ENCODE data around the gene RHOT1. TPM values are rescaled to one million over a fixed set of nuclear protein-coding genes. Genes with fewer than 3 reads are reported as not detected.
"Not testable (repeated sequence)": the region's sequence is repeated elsewhere in the genome, so short reads cannot be mapped to it uniquely, and the experiment has no call there.

Gene RHOT1
- total RNA-seq, 1 donor from 2014 or later = 26.2 TPM

DNA sequence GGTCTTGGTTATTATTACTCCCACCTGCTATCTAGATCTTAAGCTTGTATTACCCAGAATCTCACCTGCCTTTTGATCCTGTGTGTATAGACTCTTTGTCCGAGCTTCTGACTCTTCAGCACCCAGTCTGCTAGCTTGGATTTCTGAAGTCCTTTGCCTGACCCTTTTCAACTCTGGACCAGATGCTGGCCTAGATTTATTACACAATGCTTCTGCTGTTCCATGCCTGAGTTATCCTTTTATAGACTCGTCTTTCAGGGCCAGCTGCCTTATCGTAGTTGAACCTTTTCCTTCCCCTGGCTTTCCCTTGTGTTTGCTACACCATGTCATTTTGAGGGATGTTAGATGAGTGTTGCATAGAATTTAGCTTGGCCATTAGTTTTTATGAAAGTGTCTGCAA, 32.6 kb downstream of the RHOT1 start:
- peaks cover 32% of the 10 kb centered on the region for H3K36me3 Mint-ChIP-seq

DNA sequence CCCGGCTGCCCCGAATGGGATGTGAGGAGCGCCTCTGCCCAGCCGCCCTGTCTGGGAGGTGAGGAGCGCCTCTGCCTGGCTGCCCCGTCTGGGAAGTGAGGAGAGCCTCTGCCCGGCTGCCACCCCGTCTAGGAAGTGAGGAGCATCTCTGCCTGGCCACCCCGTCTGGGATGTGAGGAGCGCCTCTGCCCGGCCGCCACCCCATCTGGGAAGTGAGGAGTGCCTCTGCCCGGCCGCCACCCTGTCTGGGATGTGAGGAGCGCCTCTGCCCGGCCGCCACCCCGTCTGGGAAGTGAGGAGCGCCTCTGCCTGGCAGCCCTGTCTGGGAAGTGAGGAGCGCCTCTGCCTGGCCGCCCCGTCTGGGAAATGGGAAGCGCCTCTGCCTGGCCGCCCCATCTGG, 36.4 kb downstream of the RHOT1 start:
- not testable (repeated sequence) for DNase-seq (ENCODE audit: extremely low spot score, unreplicated experiment); H3K4me3 Mint-ChIP-seq; H3K4me1 Mint-ChIP-seq (ENCODE audit: unreplicated experiment); H3K27me3 Mint-ChIP-seq; H3K9me3 Mint-ChIP-seq; H3K27ac Mint-ChIP-seq
- peaks cover 45% of the 10 kb centered on the region for H3K36me3 Mint-ChIP-seq

More for the DNA sequence above, 32.6 kb downstream of the RHOT1 start:
- no peak overlapping the region for H3K4me3 Mint-ChIP-seq
- H3K4me1 Mint-ChIP-seq (ENCODE audit: unreplicated experiment) = no peaks in the 10 kb centered on the region
- no peaks in the 10 kb centered on the region for H3K27me3 Mint-ChIP-seq
- DNase-seq (ENCODE audit: extremely low spot score, unreplicated experiment) = no peak
- peaks cover 6% of the 10 kb centered on the region for H3K9me3 Mint-ChIP-seq
- TF ChIP-seq, protein P1, sequence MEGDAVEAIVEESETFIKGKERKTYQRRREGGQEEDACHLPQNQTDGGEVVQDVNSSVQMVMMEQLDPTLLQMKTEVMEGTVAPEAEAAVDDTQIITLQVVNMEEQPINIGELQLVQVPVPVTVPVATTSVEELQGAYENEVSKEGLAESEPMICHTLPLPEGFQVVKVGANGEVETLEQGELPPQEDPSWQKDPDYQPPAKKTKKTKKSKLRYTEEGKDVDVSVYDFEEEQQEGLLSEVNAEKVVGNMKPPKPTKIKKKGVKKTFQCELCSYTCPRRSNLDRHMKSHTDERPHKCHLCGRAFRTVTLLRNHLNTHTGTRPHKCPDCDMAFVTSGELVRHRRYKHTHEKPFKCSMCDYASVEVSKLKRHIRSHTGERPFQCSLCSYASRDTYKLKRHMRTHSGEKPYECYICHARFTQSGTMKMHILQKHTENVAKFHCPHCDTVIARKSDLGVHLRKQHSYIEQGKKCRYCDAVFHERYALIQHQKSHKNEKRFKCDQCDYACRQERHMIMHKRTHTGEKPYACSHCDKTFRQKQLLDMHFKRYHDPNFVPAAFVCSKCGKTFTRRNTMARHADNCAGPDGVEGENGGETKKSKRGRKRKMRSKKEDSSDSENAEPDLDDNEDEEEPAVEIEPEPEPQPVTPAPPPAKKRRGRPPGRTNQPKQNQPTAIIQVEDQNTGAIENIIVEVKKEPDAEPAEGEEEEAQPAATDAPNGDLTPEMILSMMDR (conservative IDR thresholded peaks at IDR 0.05) = no peak
- H3K27ac Mint-ChIP-seq = no peak overlapping the region

DNA sequence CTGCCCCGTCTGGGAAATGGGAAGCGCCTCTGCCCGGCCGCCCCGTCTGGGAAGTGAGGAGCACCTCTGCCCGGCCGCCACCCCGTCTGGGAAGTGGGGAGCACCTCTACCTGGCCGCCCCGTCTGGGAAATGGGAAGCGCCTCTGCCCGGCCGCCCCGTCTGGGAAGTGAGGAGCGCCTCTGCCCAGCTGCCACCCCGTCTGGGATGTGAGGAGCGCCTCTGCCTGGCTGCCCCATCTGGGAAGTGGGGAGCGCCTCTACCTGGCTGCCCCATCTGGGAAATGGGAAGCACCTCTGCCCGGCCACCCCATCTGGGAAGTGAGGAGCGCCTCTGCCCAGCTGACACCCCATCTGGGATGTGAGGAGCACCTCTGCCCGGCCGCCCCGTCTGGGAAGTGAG, 36.8 kb downstream of the RHOT1 start:
- not testable (repeated sequence) for H3K27me3 Mint-ChIP-seq; H3K27ac Mint-ChIP-seq; DNase-seq (ENCODE audit: extremely low spot score, unreplicated experiment); H3K4me1 Mint-ChIP-seq (ENCODE audit: unreplicated experiment); H3K9me3 Mint-ChIP-seq; H3K4me3 Mint-ChIP-seq
- peaks cover 47% of the 10 kb centered on the region for H3K36me3 Mint-ChIP-seq

DNA sequence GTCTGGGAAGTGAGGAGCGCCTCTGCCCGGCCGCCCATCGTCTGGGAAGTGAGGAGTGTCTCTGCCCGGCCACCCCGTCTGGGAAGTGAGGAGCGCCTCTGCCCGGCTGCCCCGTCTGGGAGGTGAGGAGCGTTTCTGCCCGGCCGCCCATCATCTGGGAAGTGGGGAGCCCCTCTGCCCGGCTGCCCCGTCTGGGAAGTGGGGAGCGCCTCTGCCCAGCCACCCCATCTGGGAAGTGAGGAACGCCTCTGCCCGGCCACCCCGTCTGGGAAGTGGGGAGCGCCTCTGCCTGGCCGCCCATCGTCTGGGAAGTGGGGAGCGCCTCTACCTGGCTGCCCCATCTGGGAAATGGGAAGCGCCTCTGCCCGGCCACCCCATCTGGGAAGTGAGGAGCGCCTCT, 37.2 kb downstream of the RHOT1 start:
- not testable (repeated sequence) for H3K27ac Mint-ChIP-seq; H3K27me3 Mint-ChIP-seq; H3K4me1 Mint-ChIP-seq (ENCODE audit: unreplicated experiment); DNase-seq (ENCODE audit: extremely low spot score, unreplicated experiment); H3K4me3 Mint-ChIP-seq; H3K9me3 Mint-ChIP-seq
- peaks cover 48% of the 10 kb centered on the region for H3K36me3 Mint-ChIP-seq

DNA sequence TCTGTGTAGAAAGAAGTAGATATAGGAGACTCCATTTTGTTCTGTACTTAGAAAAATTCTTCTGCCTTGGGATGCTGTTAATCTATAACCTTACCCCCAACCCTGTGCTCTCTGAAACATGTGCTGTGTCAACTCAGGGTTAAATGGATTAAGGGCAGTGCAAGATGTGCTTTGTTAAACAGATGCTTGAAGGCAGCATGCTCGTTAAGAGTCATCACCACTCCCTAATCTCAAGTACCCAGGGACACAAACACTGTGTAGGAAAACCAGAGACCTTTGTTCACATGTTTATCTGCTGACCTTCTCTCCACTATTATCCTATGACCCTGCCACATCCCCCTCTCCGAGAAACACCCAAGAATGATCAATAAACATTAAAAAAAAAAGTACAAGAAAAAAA, 38.0 kb downstream of the RHOT1 start:
- not testable (repeated sequence) for H3K27ac Mint-ChIP-seq; H3K4me3 Mint-ChIP-seq; H3K27me3 Mint-ChIP-seq; DNase-seq (ENCODE audit: extremely low spot score, unreplicated experiment); H3K4me1 Mint-ChIP-seq (ENCODE audit: unreplicated experiment); H3K9me3 Mint-ChIP-seq
- H3K36me3 Mint-ChIP-seq = peaks cover 42% of the 10 kb centered on the region

DNA sequence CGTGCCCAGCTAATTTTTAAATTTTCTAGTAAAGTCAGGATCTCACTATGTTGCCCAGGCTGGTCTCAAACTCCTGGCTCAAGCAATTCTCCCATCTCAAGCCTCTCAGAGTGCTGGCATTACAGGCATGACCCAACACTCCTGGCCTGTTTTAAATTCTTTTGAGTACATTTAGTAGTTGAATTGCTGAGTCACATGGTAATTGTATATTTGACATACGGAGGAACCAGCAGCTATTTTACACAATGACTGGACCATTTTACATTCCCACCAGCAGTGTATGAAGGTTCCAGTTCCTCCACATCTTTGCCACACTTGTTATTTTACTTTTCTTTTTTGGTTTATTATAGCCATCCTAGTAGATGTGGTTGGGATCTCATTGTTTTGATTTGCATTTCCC, 43.6 kb downstream of the RHOT1 start:
- Mint-ChIP-seq H3K27me3 (no peaks in the 10 kb centered on the region), H3K9me3 (no peaks in the 10 kb centered on the region), H3K4me3 (no peak overlapping the region), H3K4me1 (ENCODE audit: unreplicated experiment) (no peaks in the 10 kb centered on the region), H3K36me3 (peaks cover 14% of the 10 kb centered on the region), H3K27ac (no peak overlapping the region)
- TF ChIP-seq, protein P1 (conservative IDR thresholded peaks at IDR 0.05) = no peak
- DNase-seq (ENCODE audit: extremely low spot score, unreplicated experiment) = no peak

DNA sequence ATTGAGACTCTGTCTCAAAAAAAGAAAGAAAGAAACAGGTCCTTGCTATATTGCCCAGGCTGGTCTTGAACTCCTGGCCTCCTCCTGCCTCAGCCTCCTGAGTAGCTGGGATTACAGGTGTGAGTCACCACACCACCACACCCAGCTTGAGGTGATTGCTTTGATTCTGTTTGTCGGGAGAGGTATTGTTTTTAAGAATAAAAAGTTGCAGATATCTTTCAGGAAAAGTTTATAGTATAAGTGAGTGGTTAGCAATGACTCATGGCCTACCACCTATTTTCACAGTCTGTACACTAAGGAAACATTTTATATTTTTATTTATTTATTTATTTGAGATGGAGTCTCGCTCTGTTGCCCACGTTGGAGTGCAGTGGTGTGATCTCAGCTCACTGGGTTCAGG, 45.0 kb downstream of the RHOT1 start:
- H3K36me3 Mint-ChIP-seq = peaks cover 4% of the 10 kb centered on the region
- DNase-seq (ENCODE audit: extremely low spot score, unreplicated experiment) = no peak
- TF ChIP-seq, protein P1 (conservative IDR thresholded peaks at IDR 0.05) = no peak
- H3K4me3 Mint-ChIP-seq = no peak overlapping the region
- no peaks in the 10 kb centered on the region for H3K4me1 Mint-ChIP-seq (ENCODE audit: unreplicated experiment)
- H3K27me3 Mint-ChIP-seq = no peaks in the 10 kb centered on the region
- no peak overlapping the region for H3K27ac Mint-ChIP-seq
- no peaks in the 10 kb centered on the region for H3K9me3 Mint-ChIP-seq

DNA sequence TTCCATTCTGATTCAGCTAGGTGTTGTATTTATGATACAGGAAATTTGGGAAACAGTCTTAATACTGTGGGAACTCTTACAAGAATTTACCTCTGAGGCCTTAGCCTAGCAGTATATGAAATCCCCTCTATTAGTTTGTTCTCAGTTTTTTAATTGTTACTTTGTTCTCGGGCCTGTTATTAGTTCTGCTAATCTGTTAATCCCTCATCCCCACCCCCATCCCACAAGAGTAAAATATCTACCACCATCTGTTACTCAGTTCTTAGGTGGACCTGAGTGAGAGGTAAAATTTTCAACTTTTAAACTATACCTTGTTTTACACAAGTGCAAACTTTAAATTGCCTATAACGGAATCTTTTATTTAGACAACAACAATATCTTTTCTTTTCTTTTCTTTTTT, 47.0 kb downstream of the RHOT1 start:
- TF ChIP-seq, protein P1 (conservative IDR thresholded peaks at IDR 0.05) = no peak
- H3K27me3 Mint-ChIP-seq = no peaks in the 10 kb centered on the region
- no peak for DNase-seq (ENCODE audit: extremely low spot score, unreplicated experiment)
- no peaks in the 10 kb centered on the region for H3K4me1 Mint-ChIP-seq (ENCODE audit: unreplicated experiment)
- H3K27ac Mint-ChIP-seq = no peak overlapping the region
- H3K4me3 Mint-ChIP-seq = no peak overlapping the region
- H3K9me3 Mint-ChIP-seq = no peaks in the 10 kb centered on the region
- peaks cover 10% of the 10 kb centered on the region for H3K36me3 Mint-ChIP-seq

Measured in type B pancreatic cell (in vitro differentiated cells).